A549 (cell line): ENCODE measurements around the gene SIRT1.

Experiments
- CHD4 ChIP-seq: fragments of 200-600 bp; sonication (generic); IDR thresholded peaks from 2 replicates; pipeline ENCODE4 v1.6.1; 2016; ENCODE audit warnings: antibody characterized with exemption, mild to moderate bottlenecking, borderline replicate concordance
- EHF ChIP-seq: fragments of 250-450 bp; sonication (Bioruptor Pico); IDR thresholded peaks from 2 replicates; pipeline ENCODE4 v1.5.0; 2020; ENCODE audit warnings: mild to moderate bottlenecking
- EP300 ChIP-seq, 2 experiments: fragments of >200 bp; sonication (Bioruptor Twin); formaldehyde crosslinking; IDR thresholded peaks; 2 replicates in 1 of 2; 3 replicates in 1 of 2; pipeline ENCODE4 v1.6.1; 2016 to 2017
- HEYL ChIP-seq: fragments of 250-450 bp; sonication (Bioruptor Pico); IDR thresholded peaks from 2 replicates; pipeline ENCODE4 v1.8.0; 2021; ENCODE audit warnings: mild to moderate bottlenecking, moderate library complexity
- JUN ChIP-seq, 2 experiments: fragments of >200 bp; sonication (Bioruptor Twin); formaldehyde crosslinking; IDR thresholded peaks; 2 replicates in 1 of 2; 3 replicates in 1 of 2; pipeline ENCODE4 v1.6.1; 2016 to 2017
- KDM5A ChIP-seq: fragments of 200-600 bp; sonication (generic); IDR thresholded peaks from 2 replicates; pipeline ENCODE4 v1.6.1; 2016; ENCODE audit warnings: antibody characterized with exemption, mild to moderate bottlenecking
- MAZ ChIP-seq: fragments of 150-350 bp; IDR thresholded peaks from 2 replicates; pipeline ENCODE4 v1.6.1; 2014; ENCODE audit warnings: antibody characterized with exemption, low read depth, low read length, borderline replicate concordance
- MYC ChIP-seq: IDR thresholded peaks from 2 replicates; pipeline ENCODE4 v1.6.1; 2012; ENCODE audit warnings: mild to moderate bottlenecking, inconsistent platforms, low read length, improper control_type of control experiment, borderline replicate concordance
- NFE2L2 ChIP-seq: fragments of 150-350 bp; conservative IDR thresholded peaks from 2 replicates; pipeline ENCODE4 v1.6.1; 2014; ENCODE audit warnings: low read length
- POLR2A ChIP-seq: IDR thresholded peaks from 2 replicates; pipeline ENCODE4 v1.6.1; 2012; ENCODE audit warnings: mild to moderate bottlenecking, low read length
- SMC3 ChIP-seq: fragments of >200 bp; sonication (Bioruptor Twin); formaldehyde crosslinking; IDR thresholded peaks from 3 replicates; pipeline ENCODE4 v1.6.1; 2018; ENCODE audit warnings: inconsistent platforms
- TF ChIP-seq, protein P1 (sequence below): fragments of >200 bp; sonication (Bioruptor Twin); formaldehyde crosslinking; IDR thresholded peaks from 3 replicates; pipeline ENCODE4 v1.5.1; 2016
- TF ChIP-seq, protein P2 (sequence below): IDR thresholded peaks from 2 replicates; pipeline ENCODE4 v1.6.1; 2012
- TF ChIP-seq, protein P3 (sequence below): fragments of 150-350 bp; IDR thresholded peaks from 2 replicates; pipeline ENCODE4 v1.6.1; 2014; ENCODE audit warnings: low read depth, mild to moderate bottlenecking, low read length

DNA sequence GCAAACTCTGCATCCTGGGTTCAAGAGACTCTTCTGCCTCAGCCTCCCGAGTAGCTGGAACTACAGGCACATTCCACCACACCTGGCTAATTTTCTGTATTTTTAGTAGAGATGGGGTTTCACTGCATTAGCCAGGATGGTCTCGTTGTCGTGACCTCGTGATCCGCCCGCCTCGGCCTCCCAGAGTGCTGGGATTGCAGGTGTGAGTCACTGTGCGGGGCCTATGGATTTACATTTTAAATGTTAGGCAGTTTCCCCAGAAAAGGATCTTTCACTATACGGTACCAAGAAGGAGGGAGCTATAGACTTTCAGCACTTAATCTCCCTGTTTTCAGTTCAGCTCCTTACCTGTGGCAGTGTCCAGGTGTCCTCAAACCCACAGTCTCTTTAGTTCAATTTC is 50.8 kb downstream of the SIRT1 start:
- TF ChIP-seq POLR2A (no peak), EHF (no peak), CHD4 (no peak), SMC3 (no peak), EP300 (IDR thresholded peaks at IDR 0.05) (no peak), HEYL (CRISPR knock-in tag) (no peak), JUN (IDR thresholded peaks at IDR 0.05) (no peak), MYC (no peak), KDM5A (no peak), MAZ (no peak), NFE2L2 (no peak)
- TF ChIP-seq, protein P1, sequence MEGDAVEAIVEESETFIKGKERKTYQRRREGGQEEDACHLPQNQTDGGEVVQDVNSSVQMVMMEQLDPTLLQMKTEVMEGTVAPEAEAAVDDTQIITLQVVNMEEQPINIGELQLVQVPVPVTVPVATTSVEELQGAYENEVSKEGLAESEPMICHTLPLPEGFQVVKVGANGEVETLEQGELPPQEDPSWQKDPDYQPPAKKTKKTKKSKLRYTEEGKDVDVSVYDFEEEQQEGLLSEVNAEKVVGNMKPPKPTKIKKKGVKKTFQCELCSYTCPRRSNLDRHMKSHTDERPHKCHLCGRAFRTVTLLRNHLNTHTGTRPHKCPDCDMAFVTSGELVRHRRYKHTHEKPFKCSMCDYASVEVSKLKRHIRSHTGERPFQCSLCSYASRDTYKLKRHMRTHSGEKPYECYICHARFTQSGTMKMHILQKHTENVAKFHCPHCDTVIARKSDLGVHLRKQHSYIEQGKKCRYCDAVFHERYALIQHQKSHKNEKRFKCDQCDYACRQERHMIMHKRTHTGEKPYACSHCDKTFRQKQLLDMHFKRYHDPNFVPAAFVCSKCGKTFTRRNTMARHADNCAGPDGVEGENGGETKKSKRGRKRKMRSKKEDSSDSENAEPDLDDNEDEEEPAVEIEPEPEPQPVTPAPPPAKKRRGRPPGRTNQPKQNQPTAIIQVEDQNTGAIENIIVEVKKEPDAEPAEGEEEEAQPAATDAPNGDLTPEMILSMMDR, result no peak
- TF ChIP-seq, protein P2, sequence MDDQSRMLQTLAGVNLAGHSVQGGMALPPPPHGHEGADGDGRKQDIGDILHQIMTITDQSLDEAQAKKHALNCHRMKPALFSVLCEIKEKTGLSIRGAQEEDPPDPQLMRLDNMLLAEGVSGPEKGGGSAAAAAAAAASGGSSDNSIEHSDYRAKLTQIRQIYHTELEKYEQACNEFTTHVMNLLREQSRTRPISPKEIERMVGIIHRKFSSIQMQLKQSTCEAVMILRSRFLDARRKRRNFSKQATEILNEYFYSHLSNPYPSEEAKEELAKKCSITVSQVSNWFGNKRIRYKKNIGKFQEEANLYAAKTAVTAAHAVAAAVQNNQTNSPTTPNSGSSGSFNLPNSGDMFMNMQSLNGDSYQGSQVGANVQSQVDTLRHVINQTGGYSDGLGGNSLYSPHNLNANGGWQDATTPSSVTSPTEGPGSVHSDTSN, result no peak
- TF ChIP-seq, protein P3, sequence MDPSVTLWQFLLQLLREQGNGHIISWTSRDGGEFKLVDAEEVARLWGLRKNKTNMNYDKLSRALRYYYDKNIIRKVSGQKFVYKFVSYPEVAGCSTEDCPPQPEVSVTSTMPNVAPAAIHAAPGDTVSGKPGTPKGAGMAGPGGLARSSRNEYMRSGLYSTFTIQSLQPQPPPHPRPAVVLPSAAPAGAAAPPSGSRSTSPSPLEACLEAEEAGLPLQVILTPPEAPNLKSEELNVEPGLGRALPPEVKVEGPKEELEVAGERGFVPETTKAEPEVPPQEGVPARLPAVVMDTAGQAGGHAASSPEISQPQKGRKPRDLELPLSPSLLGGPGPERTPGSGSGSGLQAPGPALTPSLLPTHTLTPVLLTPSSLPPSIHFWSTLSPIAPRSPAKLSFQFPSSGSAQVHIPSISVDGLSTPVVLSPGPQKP, result no peak
